ENCODE results near the gene MYO1D. TPM values are rescaled to one million over a fixed set of nuclear protein-coding genes. Genes with fewer than 3 reads are reported as not detected.

MYO1D gene
- total RNA-seq, 1 donor from 2014 or later, result 18.0 TPM

DNA sequence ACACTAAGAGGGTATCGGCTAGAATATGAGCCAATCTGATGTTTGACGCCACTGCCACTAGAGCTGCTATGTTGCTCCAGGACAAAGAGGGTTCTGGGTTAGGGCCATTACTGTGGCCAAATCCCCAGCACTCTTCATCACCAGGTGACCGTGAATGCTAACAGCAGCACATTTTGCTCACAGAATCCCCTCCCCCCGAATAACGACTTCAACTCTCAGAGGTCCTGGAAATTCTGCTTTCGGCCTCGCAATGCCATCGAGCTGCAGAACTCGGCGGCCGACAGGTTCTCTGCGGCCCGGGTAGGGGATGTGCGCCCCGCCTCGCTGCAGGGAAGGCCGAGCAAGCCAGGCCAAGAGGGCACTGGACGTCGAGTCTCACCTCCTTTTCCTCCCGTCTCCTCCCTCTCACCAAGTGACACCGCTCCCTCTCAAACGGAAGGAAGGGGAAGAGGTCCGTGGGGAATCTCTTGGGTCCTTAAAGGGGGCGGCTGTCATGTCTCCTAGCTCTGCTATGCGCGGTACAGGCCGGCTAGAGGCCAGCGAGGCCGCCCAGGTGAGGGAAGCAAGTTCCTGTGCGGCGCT lies 358.2 kb downstream of the MYO1D start:
- Histone ChIP-seq H3K4me3 (ENCODE audit: insufficient read depth, low read depth, low read length) (peak overlapping the region; percentile 51), H3K4me2 (ENCODE audit: low read length) (peak overlapping the region; percentile 89), H3K4me1 (ENCODE audit: insufficient read depth, low read length) (peaks cover 16% of the 10 kb centered on the region), H3K27ac (ENCODE audit: low read depth, low read length) (no peak overlapping the region), H3K27me3 (ENCODE audit: insufficient read depth, low read length) (no peaks in the 10 kb centered on the region), H4K20me1 (ENCODE audit: insufficient read depth, low read length) (no peaks in the 10 kb centered on the region), H3K36me3 (ENCODE audit: insufficient read depth, low read length) (no peaks in the 10 kb centered on the region), H3K79me2 (ENCODE audit: insufficient read depth, low read length) (no peaks in the 10 kb centered on the region), H3K9ac (ENCODE audit: low read length) (peak overlapping the region; percentile 61), H3K9me3 (ENCODE audit: insufficient read depth, low read depth, low read length) (no peaks in the 10 kb centered on the region), H2AFZ (ENCODE audit: low read depth, low read length) (peak overlapping the region; percentile 83)
- peak overlapping the region; percentile 40 for H3K4me3 Mint-ChIP-seq (ENCODE audit: unreplicated experiment)
- H3K4me1 Mint-ChIP-seq (ENCODE audit: low read depth, unreplicated experiment), result peaks cover 43% of the 10 kb centered on the region
- peaks cover 3% of the 10 kb centered on the region for H3K36me3 Mint-ChIP-seq (ENCODE audit: low read depth, unreplicated experiment)
- no peaks in the 10 kb centered on the region for H3K27me3 Mint-ChIP-seq (ENCODE audit: low read depth, unreplicated experiment)
- peak; percentile 44 for TF ChIP-seq EZH2 (IDR thresholded peaks at IDR 0.05; ENCODE audit: insufficient read depth, low read length)
- TF ChIP-seq, protein P1, sequence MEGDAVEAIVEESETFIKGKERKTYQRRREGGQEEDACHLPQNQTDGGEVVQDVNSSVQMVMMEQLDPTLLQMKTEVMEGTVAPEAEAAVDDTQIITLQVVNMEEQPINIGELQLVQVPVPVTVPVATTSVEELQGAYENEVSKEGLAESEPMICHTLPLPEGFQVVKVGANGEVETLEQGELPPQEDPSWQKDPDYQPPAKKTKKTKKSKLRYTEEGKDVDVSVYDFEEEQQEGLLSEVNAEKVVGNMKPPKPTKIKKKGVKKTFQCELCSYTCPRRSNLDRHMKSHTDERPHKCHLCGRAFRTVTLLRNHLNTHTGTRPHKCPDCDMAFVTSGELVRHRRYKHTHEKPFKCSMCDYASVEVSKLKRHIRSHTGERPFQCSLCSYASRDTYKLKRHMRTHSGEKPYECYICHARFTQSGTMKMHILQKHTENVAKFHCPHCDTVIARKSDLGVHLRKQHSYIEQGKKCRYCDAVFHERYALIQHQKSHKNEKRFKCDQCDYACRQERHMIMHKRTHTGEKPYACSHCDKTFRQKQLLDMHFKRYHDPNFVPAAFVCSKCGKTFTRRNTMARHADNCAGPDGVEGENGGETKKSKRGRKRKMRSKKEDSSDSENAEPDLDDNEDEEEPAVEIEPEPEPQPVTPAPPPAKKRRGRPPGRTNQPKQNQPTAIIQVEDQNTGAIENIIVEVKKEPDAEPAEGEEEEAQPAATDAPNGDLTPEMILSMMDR (IDR thresholded peaks at IDR 0.05; ENCODE audit: insufficient read depth, low read depth, low read length), result no peak
- H3K27ac Mint-ChIP-seq (ENCODE audit: unreplicated experiment), result peak overlapping the region; percentile 62
- DNase-seq (ENCODE audit: low read depth) (no peak), FAIRE-seq (no peak)
- no peaks in the 10 kb centered on the region for H3K9me3 Mint-ChIP-seq (ENCODE audit: unreplicated experiment)

DNA sequence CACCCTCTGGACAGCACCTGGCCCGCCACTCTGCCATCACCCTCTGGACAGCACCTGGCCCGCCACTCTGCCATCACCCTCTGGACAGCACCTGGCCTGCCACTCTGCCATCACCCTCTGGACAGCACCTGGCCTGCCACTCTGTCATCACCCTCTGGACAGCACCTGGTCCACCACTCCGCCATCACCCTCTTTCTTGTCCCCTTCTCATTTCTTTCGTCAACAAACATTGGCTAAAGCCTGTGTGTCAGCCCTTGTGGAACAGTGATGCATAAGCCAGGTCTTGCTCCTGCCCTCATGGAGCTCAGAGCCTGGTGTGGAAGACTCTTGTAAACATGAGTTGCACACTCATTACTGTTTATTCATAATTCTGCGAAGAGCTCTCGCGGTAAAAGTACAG lies 358.9 kb downstream of the MYO1D start:
- Mint-ChIP-seq H3K4me1 (ENCODE audit: low read depth, unreplicated experiment) (peaks cover 41% of the 10 kb centered on the region), H3K4me3 (ENCODE audit: unreplicated experiment) (no peak overlapping the region)
- no peak for TF ChIP-seq EZH2 (IDR thresholded peaks at IDR 0.05; ENCODE audit: insufficient read depth, low read length)
- TF ChIP-seq, protein P1 (IDR thresholded peaks at IDR 0.05; ENCODE audit: insufficient read depth, low read depth, low read length), result no peak

DNA sequence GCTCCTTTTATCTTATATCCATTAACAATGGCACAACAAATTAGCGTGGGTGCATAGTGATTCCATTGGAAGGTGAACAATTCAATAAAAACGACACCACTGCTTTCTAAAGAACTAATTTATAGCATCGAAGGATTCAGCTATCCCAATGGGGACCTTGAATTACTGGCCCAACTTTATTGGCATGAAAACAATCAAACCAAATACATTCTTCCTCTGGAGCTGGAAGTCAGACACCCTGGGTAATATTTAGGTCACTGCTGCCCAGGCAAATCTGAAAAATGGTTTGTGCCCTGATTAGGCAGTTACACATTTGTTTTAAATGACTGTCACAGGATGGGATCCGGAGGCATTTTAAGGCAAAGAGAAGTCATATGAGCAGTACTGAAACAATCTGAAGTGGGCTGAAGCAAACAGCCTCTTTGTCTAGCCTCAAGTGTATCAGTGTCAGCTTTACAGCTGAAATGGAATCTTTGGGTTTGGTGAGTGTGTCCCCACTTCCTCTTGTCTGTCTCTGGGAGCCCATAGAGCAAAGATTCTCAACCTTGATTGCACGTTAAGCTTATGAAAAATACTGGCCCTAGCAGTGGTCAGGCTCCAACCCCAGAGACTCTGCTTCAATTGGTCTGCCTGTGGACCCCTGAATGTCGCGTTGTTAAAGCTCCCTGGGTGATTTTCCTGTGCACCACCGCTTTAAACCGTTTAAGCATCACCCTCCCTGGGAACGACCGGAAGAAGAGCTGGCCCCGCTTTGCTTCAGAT lies 359.8 kb downstream of the MYO1D start:
- no peaks in the 10 kb centered on the region for H3K36me3 ChIP-seq (ENCODE audit: insufficient read depth, low read length)
- peaks cover 39% of the 10 kb centered on the region for H3K4me1 Mint-ChIP-seq (ENCODE audit: low read depth, unreplicated experiment)
- no peak overlapping the region for H3K4me3 Mint-ChIP-seq (ENCODE audit: unreplicated experiment)

More for the DNA sequence above, 358.9 kb downstream of the MYO1D start:
- Histone ChIP-seq H3K27ac (ENCODE audit: low read depth, low read length) (no peak overlapping the region), H3K4me1 (ENCODE audit: insufficient read depth, low read length) (peaks cover 16% of the 10 kb centered on the region), H3K9me3 (ENCODE audit: insufficient read depth, low read depth, low read length) (no peaks in the 10 kb centered on the region), H4K20me1 (ENCODE audit: insufficient read depth, low read length) (no peaks in the 10 kb centered on the region), H3K9ac (ENCODE audit: low read length) (no peak overlapping the region), H3K79me2 (ENCODE audit: insufficient read depth, low read length) (no peaks in the 10 kb centered on the region), H3K27me3 (ENCODE audit: insufficient read depth, low read length) (no peaks in the 10 kb centered on the region), H3K36me3 (ENCODE audit: insufficient read depth, low read length) (no peaks in the 10 kb centered on the region), H2AFZ (ENCODE audit: low read depth, low read length) (no peak overlapping the region), H3K4me3 (ENCODE audit: insufficient read depth, low read depth, low read length) (no peak overlapping the region), H3K4me2 (ENCODE audit: low read length) (no peak overlapping the region)
- no peak for FAIRE-seq
- Mint-ChIP-seq H3K36me3 (ENCODE audit: low read depth, unreplicated experiment) (peaks cover 3% of the 10 kb centered on the region), H3K27me3 (ENCODE audit: low read depth, unreplicated experiment) (no peaks in the 10 kb centered on the region), H3K9me3 (ENCODE audit: unreplicated experiment) (no peaks in the 10 kb centered on the region), H3K27ac (ENCODE audit: unreplicated experiment) (no peak overlapping the region)
- no peak for DNase-seq (ENCODE audit: low read depth)

More for the DNA sequence above, 359.8 kb downstream of the MYO1D start:
- Mint-ChIP-seq H3K27ac (ENCODE audit: unreplicated experiment) (no peak overlapping the region), H3K27me3 (ENCODE audit: low read depth, unreplicated experiment) (no peaks in the 10 kb centered on the region), H3K9me3 (ENCODE audit: unreplicated experiment) (no peaks in the 10 kb centered on the region), H3K36me3 (ENCODE audit: low read depth, unreplicated experiment) (peaks cover 3% of the 10 kb centered on the region)
- Histone ChIP-seq H3K27me3 (ENCODE audit: insufficient read depth, low read length) (no peaks in the 10 kb centered on the region), H3K9ac (ENCODE audit: low read length) (no peak overlapping the region), H2AFZ (ENCODE audit: low read depth, low read length) (no peak overlapping the region), H3K4me3 (ENCODE audit: insufficient read depth, low read depth, low read length) (no peak overlapping the region), H3K4me1 (ENCODE audit: insufficient read depth, low read length) (peaks cover 16% of the 10 kb centered on the region), H3K79me2 (ENCODE audit: insufficient read depth, low read length) (no peaks in the 10 kb centered on the region), H3K27ac (ENCODE audit: low read depth, low read length) (no peak overlapping the region), H4K20me1 (ENCODE audit: insufficient read depth, low read length) (no peaks in the 10 kb centered on the region), H3K4me2 (ENCODE audit: low read length) (no peak overlapping the region), H3K9me3 (ENCODE audit: insufficient read depth, low read depth, low read length) (no peaks in the 10 kb centered on the region)
- no peak for FAIRE-seq
- TF ChIP-seq, protein P1 (IDR thresholded peaks at IDR 0.05; ENCODE audit: insufficient read depth, low read depth, low read length), result no peak
- no peak for TF ChIP-seq EZH2 (IDR thresholded peaks at IDR 0.05; ENCODE audit: insufficient read depth, low read length)
- DNase-seq (ENCODE audit: low read depth), result no peak
